Measurements from ENCODE around the gene SH3RF3.

Gene SH3RF3

DNA sequence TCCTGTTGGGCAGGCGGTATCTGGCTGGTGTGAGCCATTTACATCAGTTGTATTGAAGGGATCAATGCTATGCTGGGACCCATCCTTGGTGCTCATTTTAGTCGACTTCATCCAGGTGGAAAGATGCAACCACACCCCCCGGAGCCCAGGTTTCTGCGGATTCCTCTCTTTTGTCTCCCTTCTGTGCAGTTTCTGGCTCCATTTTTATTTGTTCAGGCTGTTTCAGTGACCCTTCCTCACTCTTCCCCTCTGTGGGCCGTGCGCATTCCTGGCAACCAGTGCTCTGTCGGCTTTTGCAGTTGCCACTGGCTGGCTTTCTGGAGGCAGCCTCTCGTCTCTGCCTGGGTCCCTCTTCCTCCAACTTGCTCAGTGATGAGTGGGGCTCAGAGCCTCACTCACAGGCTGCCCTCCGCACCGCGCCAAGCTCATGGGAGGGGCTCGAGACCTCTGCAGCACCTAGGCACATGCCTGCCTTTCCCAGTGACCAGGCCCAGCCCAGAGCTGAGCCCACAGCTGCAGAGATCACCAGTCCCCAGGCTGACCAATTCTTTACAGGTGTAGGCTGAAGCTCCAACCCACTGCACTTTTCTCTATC lies 12.1 kb downstream of the SH3RF3 start:
- DNase-seq: no peak

DNA sequence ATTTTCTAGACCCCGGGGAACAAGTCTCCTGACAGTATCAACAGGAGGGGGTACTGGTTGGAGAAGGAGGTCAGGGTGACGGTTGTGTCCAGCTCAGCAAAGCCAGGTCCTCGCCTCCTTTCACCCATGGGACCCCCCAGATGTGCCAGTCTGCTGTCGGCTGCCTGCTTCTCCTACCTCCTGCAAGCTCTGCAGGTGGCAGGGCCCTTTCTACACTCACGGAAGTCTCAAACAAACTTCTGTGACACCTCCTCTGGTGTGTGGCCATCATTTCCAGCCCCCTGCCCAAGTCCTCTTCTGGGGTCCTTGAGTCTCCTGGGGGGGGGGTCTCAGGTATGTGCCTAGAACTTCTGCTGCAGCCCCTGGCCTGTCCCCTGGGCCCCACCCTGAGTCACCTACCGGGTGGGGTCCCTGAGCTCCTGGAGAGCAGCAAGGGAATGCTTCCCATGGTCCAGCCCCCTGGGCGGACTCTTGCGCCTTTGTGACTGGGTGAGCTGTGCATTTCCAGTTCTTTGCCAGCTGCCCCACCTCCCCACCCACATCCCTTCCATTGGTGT lies 12.8 kb downstream of the SH3RF3 start:
- DNase-seq: no peak

DNA sequence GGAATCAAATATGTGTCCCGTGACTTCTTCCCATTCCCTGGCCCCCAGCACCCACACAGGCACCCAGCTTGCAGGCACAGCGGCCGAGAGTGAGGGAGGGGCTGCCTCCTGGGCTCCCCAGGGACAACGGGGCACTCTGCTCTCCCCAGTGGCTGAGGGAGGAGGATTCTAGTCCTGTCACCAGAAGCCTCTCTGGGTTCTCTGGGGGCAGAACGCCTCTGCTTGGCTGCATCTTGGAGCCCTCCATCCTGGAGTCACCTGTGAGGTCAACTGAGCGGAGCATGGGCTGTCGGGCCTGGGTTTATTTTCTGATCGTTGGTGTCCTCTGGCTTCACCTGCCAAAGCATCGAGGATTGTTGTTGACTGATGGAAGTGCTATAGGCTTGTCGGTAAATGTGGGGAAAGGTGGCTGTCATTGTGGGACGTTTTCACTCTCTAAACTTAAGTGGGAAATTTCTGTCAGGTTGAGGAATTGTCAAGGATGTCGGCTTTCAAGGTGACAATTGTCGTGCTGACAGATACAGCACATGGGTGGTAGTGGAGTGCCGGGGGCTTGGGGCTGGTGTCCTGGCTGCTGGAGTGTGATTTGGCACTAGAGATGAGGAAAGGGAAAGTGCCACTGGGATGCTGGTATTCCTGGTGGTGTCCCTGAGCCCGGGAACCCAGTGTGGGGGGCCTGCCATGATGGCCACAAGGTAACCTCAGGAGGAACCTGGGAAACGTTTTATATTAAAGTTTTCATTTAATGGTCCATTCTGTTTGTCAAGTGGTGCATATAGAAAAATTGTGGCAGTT lies 13.6 kb downstream of the SH3RF3 start:
- no peak for DNase-seq

DNA sequence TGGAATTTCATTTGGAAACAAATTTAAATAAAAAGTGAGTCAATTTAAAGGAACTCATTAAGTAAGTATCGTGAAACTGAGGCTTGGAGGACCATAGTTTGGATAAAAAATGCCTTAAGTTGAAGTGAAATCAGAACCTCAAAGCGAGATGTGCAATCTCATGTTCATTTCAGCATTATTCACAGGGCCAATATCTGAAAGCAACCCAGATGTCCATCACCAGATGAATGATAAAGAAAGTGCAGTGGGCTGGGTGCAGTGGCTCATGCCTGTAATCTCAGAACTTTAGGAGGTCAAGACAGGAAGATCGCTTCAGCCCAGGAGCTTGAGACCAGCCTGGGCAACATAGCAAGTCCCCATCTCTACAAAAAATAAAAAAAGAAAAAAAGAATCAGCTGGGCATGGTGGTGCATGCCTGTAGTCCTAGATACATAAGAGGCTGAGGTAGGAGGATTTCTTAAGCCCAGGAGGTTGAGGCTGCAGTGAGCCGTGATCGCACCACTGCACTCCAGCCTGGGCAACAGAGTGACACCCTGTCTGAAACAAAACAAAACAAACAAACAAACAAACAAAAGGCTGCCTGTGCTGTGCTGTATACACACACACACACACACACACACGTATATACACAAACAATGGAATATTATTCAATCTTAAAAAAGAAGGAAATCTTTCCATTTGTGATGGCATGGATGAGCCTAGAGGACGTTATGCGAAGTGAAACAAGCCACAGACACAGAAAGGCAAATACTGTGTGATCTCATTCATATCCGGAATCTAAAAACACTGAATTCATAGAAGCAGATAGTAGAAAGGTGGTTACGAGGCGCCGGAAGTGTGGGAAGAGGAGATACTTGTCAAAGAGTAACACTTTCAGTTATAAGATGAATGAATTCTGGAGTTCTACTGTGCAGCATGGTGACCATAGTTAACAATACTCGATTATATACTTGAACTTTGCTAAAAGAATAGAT lies 14.5 kb downstream of the SH3RF3 start:
- peak in 4 of 5 experiments; percentile 39 to 85 (median 58) for DNase-seq

DNA sequence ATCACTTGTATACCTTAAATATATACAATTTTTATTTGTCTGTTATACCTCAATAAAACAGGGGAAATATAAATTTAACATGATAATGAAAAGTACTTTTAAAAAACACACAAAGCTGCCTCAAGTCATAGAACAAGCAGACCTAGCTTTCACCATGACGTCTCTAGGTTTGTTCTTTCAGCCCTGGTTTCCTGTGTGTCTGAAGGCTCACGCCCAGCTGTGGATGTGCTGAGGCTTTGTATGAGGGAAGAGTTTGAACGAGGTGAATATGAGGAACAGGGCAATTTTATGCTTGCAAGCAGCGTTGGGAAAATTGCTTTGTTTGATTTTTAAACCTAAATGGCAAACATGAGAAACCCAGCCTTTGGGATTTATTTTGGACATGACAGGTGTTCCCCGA lies 15.3 kb downstream of the SH3RF3 start:
- peak in 2 of 5 experiments; percentile 38 to 51 for DNase-seq

DNA sequence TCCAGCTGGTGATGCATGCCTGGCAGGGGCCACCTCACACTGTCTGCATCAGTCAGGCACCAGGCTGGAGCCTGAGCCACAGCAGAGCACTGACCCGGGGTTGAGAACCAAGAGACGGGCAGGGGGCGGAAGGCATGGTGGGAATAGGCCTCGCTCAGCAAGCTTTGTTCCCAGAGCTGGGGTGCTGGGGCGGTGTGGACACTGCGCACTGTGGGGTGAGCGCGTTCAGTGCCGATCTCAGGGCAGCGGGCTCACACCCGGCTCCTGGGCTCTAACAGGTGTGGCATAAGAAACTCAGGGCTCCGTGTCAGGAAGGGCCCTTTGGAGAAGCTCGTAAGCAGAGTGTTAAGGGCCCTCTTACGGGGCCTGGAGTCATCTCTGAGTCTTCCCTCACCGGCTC lies 15.7 kb downstream of the SH3RF3 start:
- DNase-seq: no peak

DNA sequence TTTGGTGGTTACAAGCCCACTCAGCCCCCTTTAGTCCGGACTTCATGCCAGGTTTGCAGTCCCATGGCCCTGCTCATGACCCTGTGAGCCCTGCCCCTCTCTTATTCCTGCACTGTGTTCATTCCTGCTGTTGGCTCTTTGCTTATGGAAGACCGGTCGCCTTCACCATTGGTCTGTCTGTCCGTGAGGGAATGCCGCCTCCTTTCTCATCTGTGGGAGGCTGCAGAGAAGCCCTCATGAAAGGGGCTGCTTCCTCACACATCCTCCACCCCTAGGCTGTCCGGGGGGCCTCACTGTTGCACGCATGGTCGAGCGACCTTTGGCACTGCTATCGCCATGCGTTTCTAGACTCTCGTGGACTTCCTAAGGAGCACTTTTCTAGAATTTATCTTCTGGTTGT lies 16.3 kb downstream of the SH3RF3 start:
- DNase-seq: no peak

DNA sequence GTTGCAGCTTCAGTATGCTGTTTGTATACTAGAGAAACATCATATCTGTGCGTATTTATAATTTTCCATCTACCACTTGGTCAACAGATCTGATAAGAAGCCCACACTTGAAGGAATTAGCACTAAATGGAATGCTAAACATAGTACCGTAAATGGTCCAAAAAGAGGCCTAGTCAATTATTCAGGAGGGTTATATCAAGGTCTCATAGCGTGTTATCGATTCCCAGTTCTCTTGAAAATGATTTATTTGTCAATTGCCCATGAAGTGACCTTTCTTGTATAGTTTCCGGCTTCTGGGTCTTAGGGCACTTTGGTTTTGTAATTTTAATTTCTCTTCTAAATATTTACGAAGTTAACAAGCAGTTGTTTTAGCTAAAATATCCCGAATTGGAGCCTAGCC lies 18.4 kb downstream of the SH3RF3 start:
- DNase-seq: no peak

DNA sequence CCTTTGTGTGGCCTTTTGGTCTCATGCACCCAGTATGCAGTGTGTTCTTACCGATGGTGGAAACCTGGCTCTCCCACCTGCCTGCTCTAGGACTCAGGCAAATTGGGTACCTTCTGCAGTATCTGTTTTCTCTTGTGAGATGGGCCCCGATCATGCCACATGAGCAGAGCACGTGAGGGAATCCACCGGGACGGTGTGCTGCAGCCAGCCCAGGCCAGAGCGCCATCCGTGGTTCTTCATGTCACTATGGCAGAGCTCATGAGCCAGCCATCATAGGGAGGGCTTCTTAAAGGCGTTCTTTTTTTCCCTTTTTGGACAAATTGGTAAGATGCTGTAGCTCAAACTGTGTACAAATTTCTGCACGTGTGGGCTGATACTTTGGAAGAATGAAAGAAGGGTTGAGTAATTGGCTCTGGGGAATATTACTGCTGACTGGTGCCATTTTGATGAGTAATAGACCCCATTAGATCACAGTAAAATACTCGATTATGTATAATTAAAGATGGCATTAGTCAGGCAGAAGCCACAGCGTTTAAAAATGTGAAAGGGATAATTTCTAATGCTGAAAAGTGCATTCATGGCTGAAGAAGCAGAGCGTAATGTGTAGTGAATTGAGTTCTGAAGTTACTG lies 19.2 kb downstream of the SH3RF3 start:
- no peak for DNase-seq

DNA sequence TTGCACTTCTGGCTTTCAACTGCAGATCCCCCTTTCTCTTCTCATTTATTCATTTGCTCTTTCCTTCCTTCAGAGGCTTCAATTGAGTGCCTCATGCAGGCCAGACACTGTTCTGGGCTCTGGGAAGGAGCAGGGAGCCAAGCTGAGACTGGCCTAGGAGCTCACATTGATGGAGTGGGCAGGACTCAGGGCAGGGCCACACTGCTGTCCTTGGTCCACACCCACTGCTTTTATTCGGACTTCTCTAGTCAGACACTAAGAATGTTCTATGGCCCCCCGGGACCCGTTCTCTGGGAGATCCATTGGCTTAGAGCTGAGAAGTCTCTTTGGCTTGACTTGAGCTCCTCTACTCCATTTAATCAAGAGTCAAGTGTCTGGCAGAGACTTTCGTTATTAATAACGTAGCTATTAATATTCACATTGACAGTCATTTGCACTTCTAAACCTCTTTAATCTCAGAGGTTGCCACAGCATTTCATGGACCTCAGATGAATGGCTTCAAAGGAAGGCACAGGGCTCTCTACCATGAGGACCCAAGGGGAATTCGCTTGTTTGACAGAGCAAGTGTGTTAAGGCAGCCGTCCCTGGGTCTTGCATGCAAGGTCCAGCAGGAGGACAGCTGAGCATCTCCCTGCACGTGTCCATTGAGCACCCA lies 20.1 kb downstream of the SH3RF3 start:
- DNase-seq: no peak

DNA sequence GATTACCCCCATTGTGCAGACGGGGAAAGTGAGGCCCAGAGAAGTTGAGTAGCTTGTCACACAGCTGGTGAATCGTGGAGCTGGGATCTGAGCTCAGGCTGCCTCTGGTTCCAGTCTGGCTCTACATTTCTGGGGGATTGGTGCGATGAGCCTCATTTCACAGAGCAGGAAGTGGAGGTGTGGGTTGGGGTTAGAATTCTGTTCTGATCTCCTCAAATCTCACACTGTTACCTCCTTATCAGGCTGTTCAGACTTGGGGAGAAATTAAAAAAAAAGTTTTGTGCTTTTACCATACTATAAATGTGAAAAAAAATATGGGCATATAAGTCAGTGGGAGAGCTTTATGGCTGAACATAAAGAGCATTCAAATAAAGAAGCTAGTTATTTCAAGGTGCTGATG lies 21.6 kb downstream of the SH3RF3 start:
- DNase-seq: no peak

DNA sequence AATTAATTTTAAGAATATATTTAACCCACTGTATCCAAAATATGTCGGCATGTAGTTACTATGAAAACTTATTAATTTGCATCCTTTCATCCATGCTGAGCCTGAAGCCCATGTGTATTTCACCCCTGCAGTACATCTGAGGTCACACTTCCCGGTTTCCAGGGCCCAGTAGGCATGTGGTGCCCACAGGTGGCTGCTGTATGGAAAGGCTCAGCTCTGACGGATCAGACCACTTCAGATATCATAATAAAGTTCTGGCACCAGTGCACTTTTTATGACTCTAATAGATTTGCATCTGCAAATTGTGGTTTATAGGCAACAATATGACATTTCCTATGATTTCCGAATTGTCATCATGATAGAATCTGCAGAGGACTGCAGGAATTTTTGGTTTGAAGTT lies 22.5 kb downstream of the SH3RF3 start:
- no peak for DNase-seq

DNA sequence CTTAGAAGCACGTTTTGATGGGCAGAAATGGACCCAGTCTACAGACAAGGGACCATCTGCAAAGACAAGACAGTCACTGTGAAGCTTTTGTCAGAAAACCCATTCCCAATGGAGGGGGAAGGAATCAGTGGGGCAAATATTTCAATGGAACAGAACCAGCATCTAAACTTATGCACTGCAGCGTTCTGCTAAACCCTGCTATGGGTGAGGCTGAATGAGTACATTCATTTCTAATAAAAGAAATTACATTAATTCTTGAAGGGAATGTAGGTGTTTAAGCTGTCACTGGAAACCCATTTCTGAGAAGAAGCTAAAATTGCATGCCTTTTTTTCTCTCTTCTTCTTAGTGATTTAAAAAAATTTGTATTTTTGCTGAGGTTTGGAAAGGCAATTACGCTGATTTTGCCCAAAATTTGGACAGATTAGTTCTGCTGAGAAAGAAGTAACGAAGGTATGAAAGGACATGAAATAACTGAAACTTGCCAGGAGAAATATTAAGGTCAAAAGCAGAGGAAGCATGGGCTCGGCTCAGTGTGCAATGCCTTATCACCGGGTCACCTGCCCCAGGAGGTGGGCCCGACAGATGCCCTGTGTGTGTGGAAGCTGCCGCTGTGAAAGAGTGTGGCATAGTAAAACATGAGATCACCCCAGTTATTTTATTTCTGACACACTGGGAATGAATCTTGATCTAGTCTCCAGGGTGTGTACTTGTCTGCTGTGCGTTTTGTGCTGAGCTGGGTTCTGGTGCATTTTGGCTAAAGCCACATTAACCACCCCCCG lies 24.2 kb downstream of the SH3RF3 start:
- no peak for DNase-seq

DNA sequence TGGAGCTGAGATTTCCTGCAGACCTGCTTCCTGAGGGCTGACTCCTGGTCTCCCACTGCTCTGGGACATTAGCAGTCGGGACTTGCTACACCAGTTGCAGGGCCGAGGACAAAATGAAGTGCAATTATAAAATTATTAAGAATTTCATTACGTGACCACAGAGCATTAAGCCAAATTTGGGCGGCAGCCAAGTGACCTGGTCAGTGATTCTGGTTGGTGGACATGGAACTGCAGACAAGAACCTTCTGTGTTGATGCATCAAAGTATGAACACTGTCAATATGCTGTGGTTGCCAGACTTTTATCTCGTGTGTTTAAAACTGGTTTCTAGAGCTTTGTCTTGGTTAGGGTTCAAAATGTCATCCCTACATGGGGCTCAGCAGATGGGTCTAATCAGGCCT lies 24.8 kb downstream of the SH3RF3 start:
- no peak for DNase-seq

DNA sequence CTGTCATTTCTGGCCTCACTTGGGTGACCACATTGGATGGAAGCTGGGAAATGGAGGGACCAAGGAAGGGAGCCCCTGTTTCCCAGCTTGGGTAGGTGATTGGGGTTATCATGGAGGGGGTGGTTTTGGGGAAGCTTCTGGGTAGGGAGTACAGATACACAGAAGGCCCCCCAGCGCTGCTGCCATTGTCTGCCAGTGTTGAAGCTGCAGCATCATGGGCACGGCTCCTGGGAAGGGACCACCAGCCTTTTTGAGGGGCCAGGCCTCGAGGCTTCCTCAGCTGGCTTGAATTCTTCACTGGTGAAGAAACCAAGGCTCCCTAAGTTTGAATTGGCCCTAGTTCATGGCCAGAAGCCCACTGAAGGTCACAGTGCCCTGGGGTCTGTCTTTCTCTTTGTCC lies 25.2 kb downstream of the SH3RF3 start:
- no peak for DNase-seq

DNA sequence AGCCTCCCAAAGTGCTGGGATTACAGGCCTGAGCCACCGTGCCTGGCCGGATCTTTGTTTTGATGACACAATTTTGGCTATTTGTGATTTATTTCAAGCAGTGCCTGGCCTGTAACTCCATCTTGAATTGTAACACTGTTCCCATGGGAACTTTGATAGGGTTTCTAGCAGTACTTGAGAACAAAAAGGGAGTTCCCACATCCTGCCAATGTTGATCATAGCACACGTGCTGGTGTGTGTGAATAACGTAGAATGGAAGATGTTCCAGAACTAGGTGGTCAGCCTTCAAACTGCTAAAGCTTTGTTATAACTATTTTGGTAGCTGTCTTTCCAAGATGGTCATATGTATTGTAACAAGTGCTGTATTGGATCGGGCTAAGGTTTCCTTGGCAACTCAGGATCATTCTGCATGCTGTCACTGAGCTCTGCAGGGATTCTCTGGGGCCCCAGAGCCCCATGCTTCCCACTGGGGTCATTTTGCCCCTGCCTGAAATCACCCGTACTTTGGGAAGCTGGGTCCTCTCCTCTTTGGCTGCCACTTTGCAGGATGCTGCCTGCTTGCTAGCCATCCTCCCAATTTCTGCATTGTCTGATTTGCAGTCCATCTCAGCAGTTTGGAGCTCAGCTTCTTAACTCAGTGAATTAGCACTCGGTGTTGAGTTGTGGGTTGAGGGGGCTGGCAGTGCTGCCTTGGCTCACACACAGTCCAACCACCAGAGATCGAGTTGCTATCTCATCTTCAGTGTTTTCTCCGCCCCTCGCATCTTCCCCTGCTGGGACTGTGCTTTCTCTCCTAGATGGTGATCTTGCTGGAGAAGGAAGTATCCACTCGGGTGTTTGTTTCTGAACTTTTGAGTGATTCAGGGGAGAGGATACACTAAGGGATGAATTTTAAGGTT lies 26.8 kb downstream of the SH3RF3 start:
- DNase-seq: no peak

DNA sequence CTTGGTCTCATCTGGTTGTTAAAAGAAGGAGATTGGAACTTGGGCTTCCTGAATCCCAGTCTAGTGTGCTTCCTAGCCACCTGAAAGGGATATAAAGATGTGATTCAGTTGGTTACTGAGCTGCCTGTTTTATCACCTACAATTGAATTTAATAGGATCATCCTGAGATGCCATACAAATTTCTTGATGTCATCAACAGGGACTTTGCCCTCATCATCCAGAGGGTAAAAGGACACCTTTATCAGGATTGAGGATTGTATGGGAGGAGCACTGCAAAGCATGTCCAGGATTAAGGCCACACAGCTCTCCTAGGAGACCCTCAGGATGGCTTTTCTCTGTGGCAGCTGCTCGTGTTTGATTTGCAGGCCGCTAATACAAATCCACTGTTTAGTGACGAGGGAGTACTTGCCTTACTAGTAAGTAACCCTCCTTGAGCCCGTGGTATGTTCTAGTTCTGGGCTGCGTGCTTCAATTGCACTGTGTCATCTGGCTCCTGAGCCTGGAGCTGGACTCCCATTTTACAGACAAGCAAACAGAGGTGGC lies 28.6 kb downstream of the SH3RF3 start:
- no peak for DNase-seq

DNA sequence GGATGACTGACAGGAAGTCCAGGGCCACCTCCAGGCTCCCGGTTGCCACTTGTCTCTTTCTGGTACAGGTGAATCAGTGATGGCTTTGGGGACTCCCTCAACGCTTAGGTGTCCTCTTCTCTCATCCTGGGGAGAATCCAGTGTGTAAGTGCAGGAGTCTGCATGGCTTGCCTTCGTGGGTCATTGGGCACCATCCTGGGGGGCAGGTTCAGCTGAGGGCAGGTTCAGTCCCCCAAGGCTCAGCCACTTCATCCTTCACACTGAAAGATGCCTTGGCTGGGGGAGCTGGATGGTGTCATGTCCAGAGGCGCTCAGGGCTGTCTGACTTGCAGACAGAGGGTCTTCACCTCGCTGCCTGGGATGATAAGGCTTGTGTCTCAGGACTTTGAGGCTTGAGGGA lies 29.2 kb downstream of the SH3RF3 start:
- no peak for DNase-seq

DNA sequence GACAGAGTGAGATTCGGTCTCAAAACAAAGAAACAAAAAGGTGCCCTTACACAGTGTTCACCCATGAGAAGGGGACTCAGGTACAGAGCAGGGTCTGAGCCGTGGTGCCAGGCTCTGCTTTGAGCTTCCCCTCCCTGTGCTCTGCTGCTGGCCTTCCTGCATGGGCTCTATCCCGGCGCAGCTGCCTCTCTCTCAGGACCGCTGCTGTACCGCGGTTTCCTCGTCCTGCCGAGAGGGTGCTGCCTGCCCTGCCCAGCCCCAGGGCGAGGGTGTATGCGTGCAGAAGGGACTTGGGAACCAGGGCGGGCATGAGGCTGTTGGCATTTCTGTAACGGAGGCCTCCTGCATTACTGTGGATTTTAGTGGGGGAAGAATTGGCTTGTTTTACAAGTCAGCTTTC lies 30.1 kb downstream of the SH3RF3 start:
- DNase-seq: no peak
